ENCODE results near the gene SLC22A23. TPM values are rescaled to one million over a fixed set of nuclear protein-coding genes. Genes with fewer than 3 reads are reported as not detected.

The SLC22A23 gene
- total and polyA plus RNA-seq, 2 of the 4 experiments (the other 2 are of a cell fraction), result 0.72 to 1.6 TPM

GRCh38 chr6:3370361-3371221 lies 86.3 kb downstream of the SLC22A23 start:
- ChIA-PET CTCF (no interaction called here), POLR2A (ENCODE audit: unreplicated experiment) (no interaction called here)
- 75% methylated on average over 4 of the region's 15 CpGs; no CpG with 5 or more reads in 1 of the 2 experiments for WGBS, 2 experiments (ENCODE audit: extremely low coverage in 2 of 2, insufficient read length in 1 of 2)
- no peak overlapping the region for H2BK5ac ChIP-seq (ENCODE audit: low read depth, low read length, poor library complexity, severe bottlenecking)
- TF ChIP-seq RFX5 (IDR thresholded peaks at IDR 0.05; ENCODE audit: low read depth, low read length), result no peak
- no peak for TF ChIP-seq RAD21 (IDR thresholded peaks at IDR 0.05; ENCODE audit: low read length)
- TF ChIP-seq CHD1 (IDR thresholded peaks at IDR 0.05; ENCODE audit: low read depth, low read length), result no peak
- TF ChIP-seq MAZ (IDR thresholded peaks at IDR 0.05; ENCODE audit: borderline replicate concordance, low read depth, low read length), result no peak
- TF ChIP-seq RCOR1 (IDR thresholded peaks at IDR 0.05; ENCODE audit: insufficient replicate concordance, low read length), result no peak
- no peak for TF ChIP-seq CEBPB (IDR thresholded peaks at IDR 0.05; ENCODE audit: low read depth, low read length)
- TF ChIP-seq USF2 (IDR thresholded peaks at IDR 0.05; ENCODE audit: low read depth, low read length), result no peak
- no peak for TF ChIP-seq NFE2L2 (IDR thresholded peaks at IDR 0.05; ENCODE audit: low read depth, low read length)
- no peak for TF ChIP-seq BHLHE40 (IDR thresholded peaks at IDR 0.05; ENCODE audit: low read depth, low read length)
- no peak for TF ChIP-seq POLR2A (IDR thresholded peaks at IDR 0.05; ENCODE audit: low read depth, low read length)
- TF ChIP-seq CTCF (conservative IDR thresholded peaks at IDR 0.05; ENCODE audit: low read depth, low read length), result no peak
- TF ChIP-seq ELK1 (IDR thresholded peaks at IDR 0.05; ENCODE audit: borderline replicate concordance, low read depth, low read length), result no peak
- H3K14ac ChIP-seq (replicated peaks; ENCODE audit: low read depth, low read length), result no peak overlapping the region
- H3K23ac ChIP-seq (ENCODE audit: low read depth, low read length), result no peak overlapping the region
- H2AFZ ChIP-seq (replicated peaks; ENCODE audit: low read length, poor library complexity), result no peak overlapping the region
- no peaks in the 10 kb centered on the region for H3K4me1 ChIP-seq (ENCODE audit: control insufficient read depth, insufficient read depth, low read length)
- no peak overlapping the region for H4K91ac ChIP-seq (ENCODE audit: insufficient read depth, low read depth, low read length)
- no peak overlapping the region for H3K4me3 ChIP-seq (ENCODE audit: insufficient read depth, low read depth, low read length)
- H3K9me1 ChIP-seq (ENCODE audit: insufficient read depth, low read length), result no peaks in the 10 kb centered on the region
- H4K20me1 ChIP-seq (ENCODE audit: insufficient read depth, low read length), result no peaks in the 10 kb centered on the region
- no peak overlapping the region for H3K18ac ChIP-seq (ENCODE audit: low read depth, low read length)
- no peak overlapping the region for H4K5ac ChIP-seq (ENCODE audit: low read depth, low read length)
- H2BK20ac ChIP-seq (ENCODE audit: low read depth, low read length), result no peak overlapping the region
- no peak overlapping the region for H2BK15ac ChIP-seq (ENCODE audit: low read depth, low read length)
- no peaks in the 10 kb centered on the region for H3K36me3 ChIP-seq (ENCODE audit: control insufficient read depth, insufficient read depth, low read length)
- no peak overlapping the region for H3K4ac ChIP-seq (ENCODE audit: low read depth, low read length)
- H3K4me2 ChIP-seq (ENCODE audit: low read depth, low read length), result no peak overlapping the region
- intact Hi-C loops (cut with micrococcal nuclease), result no loop called here
- ATAC-seq (ENCODE audit: low read depth) (no peak), DNase-seq (no peak)
- no TSS peak for BruUV-seq (replicated peaks)
- no peak overlapping the region for H2AK9ac ChIP-seq (replicated peaks; ENCODE audit: low read depth, low read length, poor library complexity)
- no peak overlapping the region for H3K9ac ChIP-seq (ENCODE audit: low read depth, low read length)
- in situ Hi-C loops (cut with MboI; ENCODE audit: low sequenced_read_pairs), result no loop called here
- H4K8ac ChIP-seq (ENCODE audit: low read depth in 2 of 2, low read length in 2 of 2), result no peak overlapping the region
- H3K27me3 ChIP-seq (ENCODE audit: control insufficient read depth, insufficient read depth, low read length), result peaks cover 42% of the 10 kb centered on the region
- H3K9me3 ChIP-seq (ENCODE audit: control insufficient read depth, insufficient read depth, low read length), result no peaks in the 10 kb centered on the region
- H3K56ac ChIP-seq (ENCODE audit: extremely low read depth, insufficient read depth, low read length), result no peak overlapping the region
- dilution Hi-C loops (cut with HindIII; ENCODE audit: low sequenced_read_pairs, unreplicated experiment), result no loop called here
- no peak overlapping the region for H3K27ac ChIP-seq (ENCODE audit: insufficient read depth, low read length)
- no peaks in the 10 kb centered on the region for H3K79me1 ChIP-seq (ENCODE audit: low read depth in 1 of 2, low read length in 2 of 2)
- H2BK120ac ChIP-seq (ENCODE audit: low read depth, low read length), result no peak overlapping the region
- no peak overlapping the region for H2AK5ac ChIP-seq (ENCODE audit: low read depth, low read length)
